HFFc6 (cell line): ENCODE results near the gene GIPC3. TPM values are rescaled to one million over a fixed set of nuclear protein-coding genes. Genes with fewer than 3 reads are reported as not detected.
"Not testable (repeated sequence)": the region's sequence is repeated elsewhere in the genome, so short reads cannot be mapped to it uniquely, and the experiment has no call there.

Experiments
- DNase-seq: peaks from one replicate; pipeline ENCODE4 v3.0.0-alpha.2; 2018
- H3K27ac Mint-ChIP-seq: 2 replicates; pipeline ENCODE4 v1.8.0; 2020; ENCODE audit warnings: mild to moderate bottlenecking, mixed read lengths
- H3K27me3 Mint-ChIP-seq: 2 replicates; pipeline ENCODE4 v1.8.0; 2021; ENCODE audit warnings: mild to moderate bottlenecking, moderate library complexity, mixed read lengths; ENCODE audit not compliant: insufficient read depth
- H3K36me3 Mint-ChIP-seq: 2 replicates; pipeline ENCODE4 v1.8.0; 2021; ENCODE audit warnings: low read depth, mixed read lengths
- H3K4me1 Mint-ChIP-seq: 2 replicates; pipeline ENCODE4 v1.8.0; 2020; ENCODE audit warnings: low read depth, mixed read lengths
- H3K4me3 Mint-ChIP-seq: 2 replicates; pipeline ENCODE4 v1.8.0; 2020; ENCODE audit warnings: mild to moderate bottlenecking, moderate library complexity, mixed read lengths
- H3K9me3 Mint-ChIP-seq: 2 replicates; pipeline ENCODE4 v1.8.0; 2020; ENCODE audit warnings: mild to moderate bottlenecking, mixed read lengths
- total RNA-seq, 6 experiments: library from RNA; stranded (reverse); fragmentation: NEBNext Ultra II Directional; extraction: Animal tissue kit (Norgen Biotek cat#: 25700); gene quantifications; 2 replicates in 1 of 6; 3 replicates in 5 of 6; pipeline ENCODE4 v1.2.3, GENCODE V29; 2021
- TF ChIP-seq, protein P1 (sequence below): fragments of 200-600 bp; sonication (generic); IDR thresholded peaks from 2 replicates; pipeline ENCODE4 v1.5.0; 2021; ENCODE audit warnings: antibody characterized with exemption, mild to moderate bottlenecking

Gene GIPC3
- total RNA-seq, 6 experiments from 2014 or later = 0.10 to 0.17 (median 0.11) TPM; not detected in 2

GRCh38 chr19:3580156-3580934 lies 4.9 kb upstream of the GIPC3 start:
- H3K27ac Mint-ChIP-seq = peak overlapping the region; percentile 89
- H3K9me3 Mint-ChIP-seq = no peaks in the 10 kb centered on the region
- H3K36me3 Mint-ChIP-seq = peaks cover 2% of the 10 kb centered on the region
- H3K4me1 Mint-ChIP-seq = peaks cover 30% of the 10 kb centered on the region
- peak overlapping the region; percentile 47 for H3K4me3 Mint-ChIP-seq
- TF ChIP-seq, protein P1, sequence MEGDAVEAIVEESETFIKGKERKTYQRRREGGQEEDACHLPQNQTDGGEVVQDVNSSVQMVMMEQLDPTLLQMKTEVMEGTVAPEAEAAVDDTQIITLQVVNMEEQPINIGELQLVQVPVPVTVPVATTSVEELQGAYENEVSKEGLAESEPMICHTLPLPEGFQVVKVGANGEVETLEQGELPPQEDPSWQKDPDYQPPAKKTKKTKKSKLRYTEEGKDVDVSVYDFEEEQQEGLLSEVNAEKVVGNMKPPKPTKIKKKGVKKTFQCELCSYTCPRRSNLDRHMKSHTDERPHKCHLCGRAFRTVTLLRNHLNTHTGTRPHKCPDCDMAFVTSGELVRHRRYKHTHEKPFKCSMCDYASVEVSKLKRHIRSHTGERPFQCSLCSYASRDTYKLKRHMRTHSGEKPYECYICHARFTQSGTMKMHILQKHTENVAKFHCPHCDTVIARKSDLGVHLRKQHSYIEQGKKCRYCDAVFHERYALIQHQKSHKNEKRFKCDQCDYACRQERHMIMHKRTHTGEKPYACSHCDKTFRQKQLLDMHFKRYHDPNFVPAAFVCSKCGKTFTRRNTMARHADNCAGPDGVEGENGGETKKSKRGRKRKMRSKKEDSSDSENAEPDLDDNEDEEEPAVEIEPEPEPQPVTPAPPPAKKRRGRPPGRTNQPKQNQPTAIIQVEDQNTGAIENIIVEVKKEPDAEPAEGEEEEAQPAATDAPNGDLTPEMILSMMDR = no peak
- H3K27me3 Mint-ChIP-seq = peaks cover 2% of the 10 kb centered on the region
- peak; percentile 99 for DNase-seq

- not testable (repeated sequence) for H3K4me3 Mint-ChIP-seq, H3K9me3 Mint-ChIP-seq, H3K36me3 Mint-ChIP-seq, H3K27ac Mint-ChIP-seq, DNase-seq, H3K27me3 Mint-ChIP-seq
- peaks cover 23% of the 10 kb centered on the region for H3K4me1 Mint-ChIP-seq
Measured at GRCh38 chr19:3581792-3582191, 3.5 kb upstream of the GIPC3 start.

DNA sequence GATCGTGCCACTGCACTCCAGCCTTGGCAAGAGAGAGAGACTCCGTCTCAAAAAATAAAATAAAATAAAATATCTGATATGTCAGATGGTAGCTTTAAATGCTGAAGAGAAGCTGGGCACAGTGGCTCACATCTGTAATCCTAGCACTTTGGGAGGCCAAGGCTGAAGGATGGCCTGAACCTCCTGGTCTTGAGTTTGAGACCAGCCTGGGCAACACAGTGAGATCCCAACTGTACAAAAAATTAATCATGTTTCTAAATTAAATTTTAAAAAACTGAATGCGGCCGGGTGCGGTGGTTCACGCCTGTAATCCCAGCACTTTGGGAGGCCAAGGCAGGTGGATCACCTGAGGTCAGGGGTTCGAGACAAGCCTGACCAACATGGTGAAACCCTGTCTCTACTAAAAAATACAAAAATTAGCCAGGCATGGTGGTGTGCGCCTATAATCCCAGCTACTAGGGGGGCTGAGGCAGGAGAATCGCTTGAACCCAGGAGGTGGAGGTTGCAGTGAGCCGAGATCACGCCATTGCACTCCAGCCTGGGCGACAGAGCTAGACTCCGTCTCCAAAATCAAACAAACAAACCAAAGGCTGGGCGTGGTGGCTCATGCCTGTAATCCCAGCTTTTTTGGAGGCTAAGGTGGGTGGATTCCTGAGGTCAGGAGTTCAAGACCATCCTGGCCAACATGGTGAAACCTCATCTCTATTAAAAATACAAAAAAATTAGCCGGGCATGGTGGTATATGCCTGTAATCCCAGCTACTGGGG lies 1.1 kb upstream of the GIPC3 start:
- H3K36me3 Mint-ChIP-seq, H3K27me3 Mint-ChIP-seq, H3K27ac Mint-ChIP-seq, H3K4me3 Mint-ChIP-seq, H3K9me3 Mint-ChIP-seq, DNase-seq: not testable (repeated sequence)
- H3K4me1 Mint-ChIP-seq = peaks cover 18% of the 10 kb centered on the region

DNA sequence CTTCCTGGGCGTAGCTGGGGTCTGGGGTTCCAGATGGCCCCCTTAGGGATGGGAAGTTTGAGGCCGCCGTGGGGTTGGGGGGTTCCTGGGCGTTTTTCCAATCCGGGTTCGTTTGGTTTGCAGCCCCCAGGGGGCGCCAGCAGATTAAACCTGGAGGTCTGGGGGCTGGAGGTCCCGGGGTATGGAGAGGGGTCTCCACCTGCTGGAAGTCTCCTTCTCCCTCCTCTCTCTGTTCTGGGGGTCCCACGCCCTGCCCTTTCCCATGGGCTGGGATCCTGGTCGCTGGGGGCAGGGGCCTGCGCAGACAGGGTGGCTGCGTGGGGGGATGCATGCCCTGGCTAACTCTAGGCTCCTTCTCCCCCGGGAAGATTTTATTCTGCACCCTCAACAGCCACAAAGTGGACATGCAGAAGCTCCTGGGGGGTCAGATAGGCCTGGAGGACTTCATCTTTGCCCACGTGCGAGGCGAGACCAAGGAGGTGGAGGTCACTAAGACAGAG lies 899 bp downstream of the GIPC3 start:
- Mint-ChIP-seq H3K4me3 (no peak overlapping the region), H3K27me3 (peaks cover 7% of the 10 kb centered on the region), H3K9me3 (peaks cover 5% of the 10 kb centered on the region; the same call in 1 of the 2 replicates), H3K36me3 (no peaks in the 10 kb centered on the region), H3K27ac (no peak overlapping the region), H3K4me1 (no peaks in the 10 kb centered on the region)
- TF ChIP-seq, protein P1 = peak; percentile 75
- DNase-seq = no peak

GRCh38 chr19:3586707-3587346 lies 1.5 kb downstream of the GIPC3 start:
- H3K36me3 Mint-ChIP-seq = no peaks in the 10 kb centered on the region
- TF ChIP-seq, protein P1 = no peak
- peaks cover 12% of the 10 kb centered on the region for H3K27me3 Mint-ChIP-seq
- H3K4me3 Mint-ChIP-seq = no peak overlapping the region
- H3K4me1 Mint-ChIP-seq = no peaks in the 10 kb centered on the region
- no peak overlapping the region for H3K27ac Mint-ChIP-seq
- no peak for DNase-seq
- peaks cover 5% of the 10 kb centered on the region; the same call in 1 of the 2 replicates for H3K9me3 Mint-ChIP-seq

- Mint-ChIP-seq H3K9me3 (peaks cover 5% of the 10 kb centered on the region; the same call in 1 of the 2 replicates), H3K4me1 (no peaks in the 10 kb centered on the region), H3K27ac (no peak overlapping the region), H3K4me3 (no peak overlapping the region), H3K36me3 (no peaks in the 10 kb centered on the region; the same call in 1 of the 2 replicates), H3K27me3 (peaks cover 12% of the 10 kb centered on the region)
- TF ChIP-seq, protein P1 = no peak
- DNase-seq = no peak
Measured at GRCh38 chr19:3589439-3589838, 4.2 kb downstream of the GIPC3 start.
